PC-9 (cell line): ENCODE results near the gene LRP1. TPM values are rescaled to one million over a fixed set of nuclear protein-coding genes. Genes with fewer than 3 reads are reported as not detected.

Experiments
- BruUV-seq: library from RNA; stranded (reverse); fragments of 400-500 nt; replicated peaks from 2 replicates; lab custom pipeline; 2021; lab: Mats Ljungman, UMichigan
- CTCF ChIA-PET: fragments of 300-600 bp; sonication (Branson Sonifier 250); formaldehyde crosslinking; loops from one replicate; lab custom pipeline; 2022; ENCODE audit warnings: antibody characterized with exemption; lab: Charles Lee
- POLR2A ChIA-PET: fragments of 300-600 bp; sonication (Branson Sonifier 250); formaldehyde crosslinking; loops from one replicate; lab custom pipeline; 2022; ENCODE audit warnings: antibody characterized with exemption; ENCODE audit not compliant: unreplicated experiment; lab: Charles Lee
- DNase-seq, 2 experiments: peaks; one replicate each; pipeline versions ENCODE4 v3.0.0 to v3.0.0-alpha.2; 2015 to 2022; ENCODE audit warnings: mixed read lengths in 1 of 2
- H2AFZ ChIP-seq: fragments of 200-600 bp; sonication (generic); 2 replicates; pipeline ENCODE4 v1.8.1; 2017; ENCODE audit warnings: antibody characterized with exemption
- H3F3A ChIP-seq: fragments of 200-600 bp; sonication (generic); 2 replicates; pipeline ENCODE4 v1.8.1; 2017; ENCODE audit warnings: antibody characterized with exemption, mild to moderate bottlenecking, low read depth; ENCODE audit not compliant: insufficient read depth
- H3K27ac ChIP-seq: fragments of 200-600 bp; sonication (generic); 2 replicates; pipeline ENCODE4 v1.6.1; 2016; ENCODE audit warnings: mixed run types
- H3K27me3 ChIP-seq: fragments of 200-600 bp; sonication (generic); 2 replicates; pipeline ENCODE4 v1.6.1; 2016; ENCODE audit warnings: low read depth, mixed run types; ENCODE audit not compliant: insufficient read depth
- H3K36me3 ChIP-seq: fragments of 200-600 bp; sonication (generic); 2 replicates; pipeline ENCODE4 v1.6.1; 2016; ENCODE audit warnings: low read depth, mixed run types
- H3K4me1 ChIP-seq: fragments of 200-600 bp; sonication (generic); replicated peaks from 2 replicates; pipeline ENCODE4 v1.6.1; 2016; ENCODE audit warnings: mixed run types; ENCODE audit not compliant: insufficient read depth
- H3K4me2 ChIP-seq: fragments of 200-600 bp; sonication (generic); 2 replicates; pipeline ENCODE4 v1.6.1; 2017; ENCODE audit warnings: mixed run types
- H3K4me3 ChIP-seq: fragments of 200-600 bp; sonication (generic); 2 replicates; pipeline ENCODE4 v1.6.1; 2016; ENCODE audit warnings: mixed run types
- H3K79me2 ChIP-seq: fragments of 200-600 bp; sonication (generic); 2 replicates; pipeline ENCODE4 v1.6.1; 2017; ENCODE audit warnings: low read depth, mixed run types
- H3K9me2 ChIP-seq: fragments of 200-600 bp; sonication (generic); 2 replicates; pipeline ENCODE4 v1.8.1; 2017; ENCODE audit warnings: mild to moderate bottlenecking; ENCODE audit not compliant: insufficient read depth
- H3K9me3 ChIP-seq: fragments of 200-600 bp; sonication (generic); 2 replicates; pipeline ENCODE4 v1.8.1; 2016; ENCODE audit warnings: low read depth; ENCODE audit not compliant: insufficient read depth
- H4K20me1 ChIP-seq: fragments of 200-600 bp; sonication (generic); 2 replicates; pipeline ENCODE4 v1.8.1; 2017; ENCODE audit not compliant: insufficient read depth
- EZH2 ChIP-seq: fragments of 200-600 bp; sonication (generic); IDR thresholded peaks from 2 replicates; pipeline ENCODE4 v1.8.0; 2017; ENCODE audit warnings: antibody characterized with exemption, low read depth
- intact Hi-C: fragments of 100-400 bp; cut with micrococcal nuclease; formaldehyde crosslinking; loops from one replicate; pipeline ENCODE4 v1.10.0; 2022; ENCODE audit not compliant: unreplicated experiment
- total RNA-seq: library from RNA; stranded (reverse); gene quantifications from 2 replicates; pipeline ENCODE4 v1.2.3, GENCODE V29; 2021
- TF ChIP-seq, protein P1 (sequence below): fragments of 200-600 bp; sonication (generic); conservative IDR thresholded peaks from 2 replicates; pipeline ENCODE4 v1.6.1; 2017; ENCODE audit warnings: mixed run types, antibody characterized with exemption, mild to moderate bottlenecking, moderate library complexity

The LRP1 gene
- total RNA-seq, 1 experiment from 2014 or later, result 51.4 TPM

GRCh38 chr12:57223191-57224165, 95.2 kb downstream of the LRP1 start:
- no TSS peak for BruUV-seq
- H3K27ac ChIP-seq, result no peak overlapping the region
- no peaks in the 10 kb centered on the region for H3K79me2 ChIP-seq
- H3K9me3 ChIP-seq, result no peaks in the 10 kb centered on the region
- no peaks in the 10 kb centered on the region for H3K36me3 ChIP-seq
- H2AFZ ChIP-seq, result no peak overlapping the region
- no peak for TF ChIP-seq EZH2
- TF ChIP-seq, protein P1, sequence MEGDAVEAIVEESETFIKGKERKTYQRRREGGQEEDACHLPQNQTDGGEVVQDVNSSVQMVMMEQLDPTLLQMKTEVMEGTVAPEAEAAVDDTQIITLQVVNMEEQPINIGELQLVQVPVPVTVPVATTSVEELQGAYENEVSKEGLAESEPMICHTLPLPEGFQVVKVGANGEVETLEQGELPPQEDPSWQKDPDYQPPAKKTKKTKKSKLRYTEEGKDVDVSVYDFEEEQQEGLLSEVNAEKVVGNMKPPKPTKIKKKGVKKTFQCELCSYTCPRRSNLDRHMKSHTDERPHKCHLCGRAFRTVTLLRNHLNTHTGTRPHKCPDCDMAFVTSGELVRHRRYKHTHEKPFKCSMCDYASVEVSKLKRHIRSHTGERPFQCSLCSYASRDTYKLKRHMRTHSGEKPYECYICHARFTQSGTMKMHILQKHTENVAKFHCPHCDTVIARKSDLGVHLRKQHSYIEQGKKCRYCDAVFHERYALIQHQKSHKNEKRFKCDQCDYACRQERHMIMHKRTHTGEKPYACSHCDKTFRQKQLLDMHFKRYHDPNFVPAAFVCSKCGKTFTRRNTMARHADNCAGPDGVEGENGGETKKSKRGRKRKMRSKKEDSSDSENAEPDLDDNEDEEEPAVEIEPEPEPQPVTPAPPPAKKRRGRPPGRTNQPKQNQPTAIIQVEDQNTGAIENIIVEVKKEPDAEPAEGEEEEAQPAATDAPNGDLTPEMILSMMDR, result no peak
- intact Hi-C loops, result no loop called here
- H3K4me1 ChIP-seq, result peaks cover 22% of the 10 kb centered on the region
- H3K4me3 ChIP-seq, result no peak overlapping the region
- no peaks in the 10 kb centered on the region for H3K27me3 ChIP-seq
- DNase-seq, result no peak
- no peaks in the 10 kb centered on the region for H3K9me2 ChIP-seq
- ChIA-PET POLR2A (interaction anchor here (0.5 to 0.7 kb wide), 2 partner anchors 96 to 628 kb away, joined by 3 to 4 read pairs; no protein-coding TSS in a partner anchor), CTCF (interaction anchor here (0.7 kb wide), 1 partner anchor 761 kb away, joined by 5 read pairs; no protein-coding TSS in a partner anchor)
- H3F3A ChIP-seq, result peaks cover 3% of the 10 kb centered on the region; the same call in 1 of the 2 replicates
- H3K4me2 ChIP-seq, result no peak overlapping the region
- H4K20me1 ChIP-seq, result peaks cover 4% of the 10 kb centered on the region; the same call in 1 of the 2 replicates

- no peaks in the 10 kb centered on the region for H3K36me3 ChIP-seq
- no peaks in the 10 kb centered on the region for H3K9me2 ChIP-seq
- H2AFZ ChIP-seq, result no peak overlapping the region
- DNase-seq, result no peak
- H3K4me3 ChIP-seq, result no peak overlapping the region
- CTCF ChIA-PET, result interaction anchor here (0.7 kb wide), 1 partner anchor 762 kb away, joined by 5 read pairs; no protein-coding TSS in a partner anchor
- POLR2A ChIA-PET, result no interaction called here
- BruUV-seq, result no TSS peak
- TF ChIP-seq, protein P1, result no peak
- TF ChIP-seq EZH2, result no peak
- H3F3A ChIP-seq, result peaks cover 11% of the 10 kb centered on the region; the same call in 1 of the 2 replicates
- no peaks in the 10 kb centered on the region for H3K27me3 ChIP-seq
- no peaks in the 10 kb centered on the region for H3K9me3 ChIP-seq
- peaks cover 19% of the 10 kb centered on the region for H3K4me1 ChIP-seq
- intact Hi-C loops, result no loop called here
- H3K4me2 ChIP-seq, result no peak overlapping the region
- no peak overlapping the region for H3K27ac ChIP-seq
- H3K79me2 ChIP-seq, result peaks cover 8% of the 10 kb centered on the region
- no peaks in the 10 kb centered on the region for H4K20me1 ChIP-seq
These were observed 96.1 kb downstream of the LRP1 start for GRCh38 chr12:57224278-57224972.

DNA sequence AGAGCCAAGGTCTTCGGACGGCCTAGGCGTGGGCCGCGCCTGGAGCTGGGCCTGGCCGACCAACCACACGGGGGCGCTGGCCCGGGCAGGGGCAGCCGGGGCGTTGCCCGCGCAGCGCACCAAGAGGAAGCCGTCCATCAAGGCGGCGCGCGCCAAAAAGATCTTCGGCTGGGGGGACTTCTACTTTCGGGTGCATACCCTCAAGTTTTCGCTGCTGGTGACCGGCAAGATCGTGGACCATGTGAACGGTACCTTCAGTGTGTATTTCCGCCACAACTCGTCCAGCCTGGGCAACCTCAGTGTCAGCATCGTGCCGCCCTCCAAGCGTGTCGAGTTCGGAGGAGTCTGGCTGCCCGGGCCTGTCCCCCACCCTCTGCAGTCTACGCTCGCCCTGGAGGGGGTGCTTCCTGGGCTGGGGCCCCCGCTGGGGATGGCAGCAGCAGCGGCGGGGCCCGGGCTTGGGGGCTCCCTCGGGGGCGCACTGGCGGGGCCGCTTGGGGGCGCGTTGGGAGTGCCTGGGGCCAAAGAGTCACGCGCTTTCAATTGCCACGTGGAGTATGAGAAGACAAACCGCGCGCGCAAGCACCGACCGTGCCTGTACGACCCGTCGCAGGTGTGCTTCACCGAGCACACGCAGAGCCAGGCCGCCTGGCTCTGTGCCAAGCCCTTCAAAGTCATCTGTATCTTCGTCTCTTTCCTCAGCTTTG, 96.8 kb downstream of the LRP1 start:
- DNase-seq, result no peak
- ChIA-PET CTCF (no interaction called here), POLR2A (no interaction called here)
- Histone ChIP-seq H3K36me3 (no peaks in the 10 kb centered on the region), H3K79me2 (peaks cover 14% of the 10 kb centered on the region), H3K27me3 (no peaks in the 10 kb centered on the region), H3K9me2 (no peaks in the 10 kb centered on the region), H3K4me3 (no peak overlapping the region), H3K4me2 (no peak overlapping the region), H3K9me3 (no peaks in the 10 kb centered on the region), H3K27ac (no peak overlapping the region), H2AFZ (no peak overlapping the region), H4K20me1 (no peaks in the 10 kb centered on the region), H3F3A (peaks cover 14% of the 10 kb centered on the region; the same call in 1 of the 2 replicates), H3K4me1 (peaks cover 19% of the 10 kb centered on the region)
- intact Hi-C loops, result no loop called here
- TF ChIP-seq EZH2, result no peak
- TF ChIP-seq, protein P1, result no peak
- BruUV-seq, result no TSS peak
